ENCODE measurements around the gene COG5. TPM values are rescaled to one million over a fixed set of nuclear protein-coding genes. Genes with fewer than 3 reads are reported as not detected.
A peak's percentile ranks its signal among the peaks of the same experiment; 100 is the strongest.

COG5 gene
- total and polyA plus RNA-seq, 9 of the 15 experiments (the other 6 are each of a cell fraction or from before 2014, with no cell fraction given), result 15.3 to 75.1 (median 56.4) TPM

GRCh38 chr7:107201795-107202450, 361.8 kb downstream of the COG5 start (continued):
- TF ChIP-seq ZNF395 (CRISPR knock-in tag; IDR thresholded peaks at IDR 0.05) (no peak), MTA1 (IDR thresholded peaks at IDR 0.05; ENCODE audit: borderline replicate concordance) (no peak), DLX4 (CRISPR knock-in tag; IDR thresholded peaks at IDR 0.05) (no peak), PTTG1 (tag; IDR thresholded peaks at IDR 0.05; ENCODE audit: low read depth) (no peak), OTX1 (CRISPR knock-in tag; IDR thresholded peaks at IDR 0.05) (0 out of 2 replicates have a peak, but pooled peaks have one; percentile 45), GABPA (tag; conservative IDR thresholded peaks at IDR 0.05; ENCODE audit: low read depth) (no peak), FOXK2 (conservative IDR thresholded peaks at IDR 0.05 in 1 of 2, IDR thresholded peaks at IDR 0.05 in 1 of 2; ENCODE audit: low read depth in 2 of 2) (no peak), NONO (IDR thresholded peaks at IDR 0.05; ENCODE audit: low read depth in 2 of 2, low read length in 1 of 2) (no peak), ZNF76 (CRISPR knock-in tag; IDR thresholded peaks at IDR 0.05; ENCODE audit: borderline replicate concordance) (0 out of 2 replicates have a peak, but pooled peaks have one; percentile 34), ARID2 (IDR thresholded peaks at IDR 0.05) (peak; percentile 54; the same call in 1 of the 2 replicates), ZNF57 (CRISPR knock-in tag; IDR thresholded peaks at IDR 0.05) (no peak), RBM25 (IDR thresholded peaks at IDR 0.05; ENCODE audit: low read depth, low read length, severe bottlenecking) (no peak), RBM34 (IDR thresholded peaks at IDR 0.05; ENCODE audit: borderline replicate concordance, insufficient read depth, low read length) (no peak), PHB (CRISPR knock-in tag; IDR thresholded peaks at IDR 0.05) (no peak), ZC3H11A (IDR thresholded peaks at IDR 0.05; ENCODE audit: low read depth, low read length) (no peak)
- TF ChIP-seq, protein P1, sequence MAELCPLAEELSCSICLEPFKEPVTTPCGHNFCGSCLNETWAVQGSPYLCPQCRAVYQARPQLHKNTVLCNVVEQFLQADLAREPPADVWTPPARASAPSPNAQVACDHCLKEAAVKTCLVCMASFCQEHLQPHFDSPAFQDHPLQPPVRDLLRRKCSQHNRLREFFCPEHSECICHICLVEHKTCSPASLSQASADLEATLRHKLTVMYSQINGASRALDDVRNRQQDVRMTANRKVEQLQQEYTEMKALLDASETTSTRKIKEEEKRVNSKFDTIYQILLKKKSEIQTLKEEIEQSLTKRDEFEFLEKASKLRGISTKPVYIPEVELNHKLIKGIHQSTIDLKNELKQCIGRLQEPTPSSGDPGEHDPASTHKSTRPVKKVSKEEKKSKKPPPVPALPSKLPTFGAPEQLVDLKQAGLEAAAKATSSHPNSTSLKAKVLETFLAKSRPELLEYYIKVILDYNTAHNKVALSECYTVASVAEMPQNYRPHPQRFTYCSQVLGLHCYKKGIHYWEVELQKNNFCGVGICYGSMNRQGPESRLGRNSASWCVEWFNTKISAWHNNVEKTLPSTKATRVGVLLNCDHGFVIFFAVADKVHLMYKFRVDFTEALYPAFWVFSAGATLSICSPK (IDR thresholded peaks at IDR 0.05; ENCODE audit: borderline replicate concordance), result no peak
- TF ChIP-seq, protein P2, sequence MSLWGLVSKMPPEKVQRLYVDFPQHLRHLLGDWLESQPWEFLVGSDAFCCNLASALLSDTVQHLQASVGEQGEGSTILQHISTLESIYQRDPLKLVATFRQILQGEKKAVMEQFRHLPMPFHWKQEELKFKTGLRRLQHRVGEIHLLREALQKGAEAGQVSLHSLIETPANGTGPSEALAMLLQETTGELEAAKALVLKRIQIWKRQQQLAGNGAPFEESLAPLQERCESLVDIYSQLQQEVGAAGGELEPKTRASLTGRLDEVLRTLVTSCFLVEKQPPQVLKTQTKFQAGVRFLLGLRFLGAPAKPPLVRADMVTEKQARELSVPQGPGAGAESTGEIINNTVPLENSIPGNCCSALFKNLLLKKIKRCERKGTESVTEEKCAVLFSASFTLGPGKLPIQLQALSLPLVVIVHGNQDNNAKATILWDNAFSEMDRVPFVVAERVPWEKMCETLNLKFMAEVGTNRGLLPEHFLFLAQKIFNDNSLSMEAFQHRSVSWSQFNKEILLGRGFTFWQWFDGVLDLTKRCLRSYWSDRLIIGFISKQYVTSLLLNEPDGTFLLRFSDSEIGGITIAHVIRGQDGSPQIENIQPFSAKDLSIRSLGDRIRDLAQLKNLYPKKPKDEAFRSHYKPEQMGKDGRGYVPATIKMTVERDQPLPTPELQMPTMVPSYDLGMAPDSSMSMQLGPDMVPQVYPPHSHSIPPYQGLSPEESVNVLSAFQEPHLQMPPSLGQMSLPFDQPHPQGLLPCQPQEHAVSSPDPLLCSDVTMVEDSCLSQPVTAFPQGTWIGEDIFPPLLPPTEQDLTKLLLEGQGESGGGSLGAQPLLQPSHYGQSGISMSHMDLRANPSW (CRISPR knock-in tag; IDR thresholded peaks at IDR 0.05), result no peak
- TF ChIP-seq, protein P3, sequence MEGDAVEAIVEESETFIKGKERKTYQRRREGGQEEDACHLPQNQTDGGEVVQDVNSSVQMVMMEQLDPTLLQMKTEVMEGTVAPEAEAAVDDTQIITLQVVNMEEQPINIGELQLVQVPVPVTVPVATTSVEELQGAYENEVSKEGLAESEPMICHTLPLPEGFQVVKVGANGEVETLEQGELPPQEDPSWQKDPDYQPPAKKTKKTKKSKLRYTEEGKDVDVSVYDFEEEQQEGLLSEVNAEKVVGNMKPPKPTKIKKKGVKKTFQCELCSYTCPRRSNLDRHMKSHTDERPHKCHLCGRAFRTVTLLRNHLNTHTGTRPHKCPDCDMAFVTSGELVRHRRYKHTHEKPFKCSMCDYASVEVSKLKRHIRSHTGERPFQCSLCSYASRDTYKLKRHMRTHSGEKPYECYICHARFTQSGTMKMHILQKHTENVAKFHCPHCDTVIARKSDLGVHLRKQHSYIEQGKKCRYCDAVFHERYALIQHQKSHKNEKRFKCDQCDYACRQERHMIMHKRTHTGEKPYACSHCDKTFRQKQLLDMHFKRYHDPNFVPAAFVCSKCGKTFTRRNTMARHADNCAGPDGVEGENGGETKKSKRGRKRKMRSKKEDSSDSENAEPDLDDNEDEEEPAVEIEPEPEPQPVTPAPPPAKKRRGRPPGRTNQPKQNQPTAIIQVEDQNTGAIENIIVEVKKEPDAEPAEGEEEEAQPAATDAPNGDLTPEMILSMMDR (IDR thresholded peaks at IDR 0.05 in 2 of 3, conservative IDR thresholded peaks at IDR 0.05 in 1 of 3; ENCODE audit: insufficient read depth in 2 of 3, low read depth in 1 of 3, low read length in 3 of 3), result peak; percentile 77 to 84 (median 80)
